ENCODE data around the gene DYRK2. TPM values are rescaled to one million over a fixed set of nuclear protein-coding genes. Genes with fewer than 3 reads are reported as not detected.

The DYRK2 gene
- total RNA-seq, 3 donors from 2014 or later = 12.4 to 19.2 (median 17.7) TPM

DNA sequence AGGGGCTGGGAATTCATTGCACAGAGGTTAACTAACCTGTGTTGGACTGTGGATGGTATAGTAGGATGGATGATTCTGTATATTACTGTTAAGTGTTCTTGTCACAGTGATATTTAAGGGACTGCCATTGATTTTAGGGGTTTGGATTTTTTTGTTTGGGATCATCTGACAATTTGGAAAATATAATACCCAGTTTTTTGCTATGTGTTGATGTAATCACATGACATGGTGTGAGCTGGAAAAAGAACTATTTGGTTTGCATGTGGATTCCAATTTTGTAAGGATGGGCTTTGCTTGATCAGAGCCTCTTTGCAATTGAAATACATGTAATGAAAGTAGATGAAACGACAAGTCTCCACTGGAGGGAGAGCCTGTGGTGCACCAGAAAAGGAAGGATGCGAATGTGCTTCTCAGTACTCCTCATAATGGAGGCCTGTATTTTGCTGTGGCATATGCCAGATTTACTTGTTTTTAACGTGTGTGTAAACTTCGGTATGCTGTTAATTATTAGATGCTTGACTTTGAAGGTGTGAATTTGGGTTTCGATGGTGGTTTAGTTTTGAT is 2.7 kb downstream of the DYRK2 start:
- TF ChIP-seq POLR2A (IDR thresholded peaks at IDR 0.05) (no peak), POLR2AphosphoS5 (IDR thresholded peaks at IDR 0.05) (no peak)
- TF ChIP-seq, protein P1, sequence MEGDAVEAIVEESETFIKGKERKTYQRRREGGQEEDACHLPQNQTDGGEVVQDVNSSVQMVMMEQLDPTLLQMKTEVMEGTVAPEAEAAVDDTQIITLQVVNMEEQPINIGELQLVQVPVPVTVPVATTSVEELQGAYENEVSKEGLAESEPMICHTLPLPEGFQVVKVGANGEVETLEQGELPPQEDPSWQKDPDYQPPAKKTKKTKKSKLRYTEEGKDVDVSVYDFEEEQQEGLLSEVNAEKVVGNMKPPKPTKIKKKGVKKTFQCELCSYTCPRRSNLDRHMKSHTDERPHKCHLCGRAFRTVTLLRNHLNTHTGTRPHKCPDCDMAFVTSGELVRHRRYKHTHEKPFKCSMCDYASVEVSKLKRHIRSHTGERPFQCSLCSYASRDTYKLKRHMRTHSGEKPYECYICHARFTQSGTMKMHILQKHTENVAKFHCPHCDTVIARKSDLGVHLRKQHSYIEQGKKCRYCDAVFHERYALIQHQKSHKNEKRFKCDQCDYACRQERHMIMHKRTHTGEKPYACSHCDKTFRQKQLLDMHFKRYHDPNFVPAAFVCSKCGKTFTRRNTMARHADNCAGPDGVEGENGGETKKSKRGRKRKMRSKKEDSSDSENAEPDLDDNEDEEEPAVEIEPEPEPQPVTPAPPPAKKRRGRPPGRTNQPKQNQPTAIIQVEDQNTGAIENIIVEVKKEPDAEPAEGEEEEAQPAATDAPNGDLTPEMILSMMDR (IDR thresholded peaks at IDR 0.05) = no peak
- H3K4me3 ChIP-seq = peak overlapping the region; percentile 95 to 99 (median 98)
- peaks cover 0 to 9% of the 10 kb centered on the region in 2 donors for H3K4me1 ChIP-seq

GRCh38 chr12:67655829-67656228 is 7.3 kb downstream of the DYRK2 start:
- DNase-seq (ENCODE audit: low spot score in 2 of 2) = no peak

More for the DNA sequence above, 2.7 kb downstream of the DYRK2 start:
- DNase-seq (ENCODE audit: low spot score in 2 of 2) = no peak
- Histone ChIP-seq H3K36me3 (no peaks in the 10 kb centered on the region), H3K9me3 (no peaks in the 10 kb centered on the region), H3K27me3 (no peaks in the 10 kb centered on the region), H3K27ac (peak overlapping the region; percentile 6 to 96)
- intact Hi-C loops (cut with DNase I; ENCODE audit: low total_unique reads) = no loop called here

GRCh38 chr12:67656251-67656650 is 7.7 kb downstream of the DYRK2 start:
- Histone ChIP-seq H3K9me3 (no peaks in the 10 kb centered on the region), H3K27me3 (no peaks in the 10 kb centered on the region), H3K4me3 (no peak overlapping the region), H3K4me1 (peaks cover 0 to under 1% of the 10 kb centered on the region in 2 donors), H3K27ac (no peak overlapping the region), H3K36me3 (no peaks in the 10 kb centered on the region)
- TF ChIP-seq POLR2AphosphoS5 (IDR thresholded peaks at IDR 0.05) (no peak), POLR2A (IDR thresholded peaks at IDR 0.05) (no peak)
- TF ChIP-seq, protein P1 (IDR thresholded peaks at IDR 0.05) = no peak
- no peak for DNase-seq (ENCODE audit: low spot score in 2 of 2)
- intact Hi-C loops (cut with DNase I; ENCODE audit: low total_unique reads) = no loop called here

More at GRCh38 chr12:67655829-67656228, 7.3 kb downstream of the DYRK2 start:
- Histone ChIP-seq H3K4me3 (no peak overlapping the region), H3K27me3 (no peaks in the 10 kb centered on the region), H3K4me1 (peaks cover 0 to 5% of the 10 kb centered on the region in 2 donors), H3K9me3 (no peaks in the 10 kb centered on the region), H3K27ac (no peak overlapping the region), H3K36me3 (no peaks in the 10 kb centered on the region)
- intact Hi-C loops (cut with DNase I; ENCODE audit: low total_unique reads) = no loop called here
- TF ChIP-seq, protein P1 (IDR thresholded peaks at IDR 0.05) = no peak
- no peak for TF ChIP-seq POLR2AphosphoS5 (IDR thresholded peaks at IDR 0.05)

- intact Hi-C loops (cut with DNase I; ENCODE audit: low total_unique reads) = no loop called here
- DNase-seq (ENCODE audit: low spot score in 2 of 2) = no peak
- H3K27me3 ChIP-seq = no peaks in the 10 kb centered on the region
- no peak for TF ChIP-seq POLR2A (IDR thresholded peaks at IDR 0.05)
- no peak for TF ChIP-seq POLR2AphosphoS5 (IDR thresholded peaks at IDR 0.05)
- TF ChIP-seq, protein P1 (IDR thresholded peaks at IDR 0.05) = no peak
- H3K4me1 ChIP-seq = no peaks in the 10 kb centered on the region
- no peak overlapping the region for H3K4me3 ChIP-seq
- no peaks in the 10 kb centered on the region for H3K36me3 ChIP-seq
- no peaks in the 10 kb centered on the region for H3K9me3 ChIP-seq
- H3K27ac ChIP-seq = no peak overlapping the region
Measured at GRCh38 chr12:67658486-67658885, 9.9 kb downstream of the DYRK2 start.

GRCh38 chr12:67659292-67659691 is 10.7 kb downstream of the DYRK2 start:
- Histone ChIP-seq H3K4me1 (no peaks in the 10 kb centered on the region), H3K27me3 (no peaks in the 10 kb centered on the region), H3K4me3 (no peak overlapping the region), H3K36me3 (no peaks in the 10 kb centered on the region), H3K9me3 (no peaks in the 10 kb centered on the region), H3K27ac (no peak overlapping the region)
- intact Hi-C loops (cut with DNase I; ENCODE audit: low total_unique reads) = no loop called here
- no peak for DNase-seq (ENCODE audit: low spot score in 2 of 2)
- TF ChIP-seq, protein P1 (IDR thresholded peaks at IDR 0.05) = no peak
- no peak for TF ChIP-seq POLR2AphosphoS5 (IDR thresholded peaks at IDR 0.05)
- no peak for TF ChIP-seq POLR2A (IDR thresholded peaks at IDR 0.05)

Data from breast epithelium (tissue), 4 donors.